Pons (tissue), 1 donor: ENCODE measurements around the gene AFAP1.

ENCODE experiments used
- DNase-seq: peaks from one replicate; pipeline ENCODE4 v3.0.0-alpha.2; 2016; ENCODE audit warnings: low spot score

AFAP1 gene

GRCh38 chr4:7819446-7819845, 120.2 kb downstream of the AFAP1 start:
- no peak for DNase-seq

DNA sequence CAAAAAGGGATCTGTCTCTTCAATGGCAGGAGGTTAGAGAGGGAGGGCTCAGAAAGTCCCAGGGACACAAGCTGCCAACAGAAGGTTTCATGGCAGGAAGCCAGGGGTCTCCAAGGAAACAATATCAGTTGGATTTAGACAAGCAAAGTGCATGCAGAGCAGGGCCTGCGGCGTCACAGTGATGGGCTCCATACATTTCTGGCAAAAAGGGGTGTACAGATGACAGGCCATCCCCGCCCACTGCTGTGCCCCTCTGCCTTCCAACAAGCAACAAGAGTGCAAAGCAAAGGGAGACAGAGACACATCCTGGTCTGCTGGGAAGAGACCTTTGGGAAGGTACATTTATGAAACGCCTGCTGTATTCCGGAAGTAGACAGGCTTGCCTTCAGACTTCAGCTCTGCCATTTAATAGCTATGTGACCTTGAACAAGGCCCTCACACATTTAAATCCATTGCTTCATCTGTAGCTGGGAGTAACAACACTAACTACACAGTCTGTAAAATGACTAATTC, 121.2 kb downstream of the AFAP1 start:
- no peak for DNase-seq

DNA sequence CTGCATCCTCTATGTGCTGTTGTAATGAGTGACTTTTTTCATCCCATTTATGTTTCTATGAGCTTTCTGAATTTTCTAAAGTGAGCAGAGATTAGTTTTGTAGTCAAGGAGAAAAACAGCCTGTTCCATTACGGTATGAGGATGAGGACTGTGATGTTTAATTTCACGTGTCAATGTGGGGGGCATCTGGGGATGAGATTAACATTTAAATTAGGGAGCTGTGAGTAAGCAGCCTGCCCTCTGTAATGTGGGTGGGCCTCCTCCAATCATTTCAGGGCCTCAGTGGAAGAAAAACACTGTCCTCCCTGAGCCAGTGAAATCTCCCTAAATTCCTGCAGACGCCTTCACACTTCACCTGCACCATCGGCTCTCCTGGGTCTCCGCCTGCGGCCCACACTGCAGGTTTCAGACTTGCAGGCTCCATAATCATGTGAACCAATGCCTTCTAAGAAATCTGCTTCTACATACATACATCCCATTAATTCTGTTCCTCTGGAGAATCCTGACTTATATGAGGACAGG, 121.7 kb downstream of the AFAP1 start:
- no peak for DNase-seq

GRCh38 chr4:7816771-7817170, 122.9 kb downstream of the AFAP1 start:
- DNase-seq = no peak

DNA sequence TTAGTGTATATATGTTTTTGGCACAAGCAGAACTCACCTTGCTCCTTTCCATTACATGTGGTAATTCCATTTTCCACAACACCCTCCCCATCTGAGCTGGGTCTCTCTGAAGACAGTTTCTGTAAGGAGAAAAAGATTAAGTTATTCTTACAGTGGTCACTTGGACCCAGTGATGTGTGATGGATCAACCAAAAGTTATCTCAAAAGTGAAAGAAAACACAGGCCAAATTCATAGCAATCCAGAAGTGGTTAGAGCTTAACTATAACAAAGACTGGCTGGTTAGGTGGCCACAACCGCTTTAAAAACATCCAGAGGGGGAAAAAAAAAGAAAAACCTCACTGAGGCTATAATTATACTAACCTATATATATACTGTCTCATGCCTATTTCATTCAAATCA, 123.7 kb downstream of the AFAP1 start:
- DNase-seq = no peak

DNA sequence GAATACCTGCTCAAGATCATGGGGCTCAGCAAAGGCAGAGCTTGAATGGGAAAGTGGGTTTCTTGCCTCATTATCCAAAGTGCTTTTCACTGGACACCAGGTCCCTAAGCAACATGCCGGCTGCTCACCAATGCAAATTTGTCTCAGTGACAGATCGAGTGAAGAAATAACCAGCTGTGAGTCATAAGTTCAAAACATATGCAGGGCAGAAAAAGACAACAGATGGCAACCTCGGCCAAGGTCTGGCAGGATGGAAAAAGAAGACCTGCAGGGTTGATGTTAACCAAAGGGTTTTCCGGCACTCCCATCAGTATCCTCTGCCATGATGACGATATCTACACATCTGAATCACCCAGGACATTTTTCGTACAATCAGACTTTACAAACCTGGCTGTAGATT, 124.1 kb downstream of the AFAP1 start:
- no peak for DNase-seq

- DNase-seq = no peak
These were observed 125.2 kb downstream of the AFAP1 start for GRCh38 chr4:7814451-7814850.

DNA sequence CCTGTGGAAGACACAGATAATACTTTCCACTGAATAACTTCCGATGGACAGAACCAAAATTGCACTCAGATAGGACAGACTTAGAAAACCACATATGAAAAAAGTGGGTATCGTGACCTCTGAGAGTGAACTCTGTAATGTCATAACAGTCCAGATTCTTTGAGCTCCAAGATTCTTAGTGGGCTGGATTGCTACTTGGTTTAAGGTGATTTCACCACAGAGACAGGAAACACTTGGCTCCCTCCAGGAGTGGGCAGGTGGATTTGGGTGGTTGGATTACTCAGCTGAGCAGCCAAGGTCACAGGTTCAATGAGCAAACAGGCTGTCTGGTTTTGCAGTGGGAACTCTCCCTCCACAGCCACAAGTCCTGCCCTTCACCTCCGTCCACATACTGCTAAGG, 126.0 kb downstream of the AFAP1 start:
- no peak for DNase-seq

DNA sequence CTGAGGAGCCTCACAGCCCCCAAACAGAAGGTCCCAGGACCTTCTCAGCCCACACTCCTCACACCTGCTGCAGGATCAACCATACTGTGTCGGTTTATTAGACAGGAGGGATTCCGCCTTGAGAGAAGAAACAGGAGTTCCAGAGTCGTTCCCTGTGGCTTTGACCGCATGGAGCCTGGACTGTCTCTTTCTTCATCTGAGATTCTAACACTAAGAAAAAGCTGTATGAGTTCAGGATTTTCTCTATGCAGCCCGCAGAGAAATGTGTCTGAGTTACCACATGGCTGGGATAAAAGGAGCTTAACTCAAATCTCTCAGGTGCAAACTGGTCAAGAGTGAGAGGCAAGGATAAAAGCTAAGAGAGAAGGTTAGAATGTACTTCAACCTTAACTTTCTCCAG, 126.7 kb downstream of the AFAP1 start:
- no peak for DNase-seq

GRCh38 chr4:7812231-7812857, 127.3 kb downstream of the AFAP1 start:
- no peak for DNase-seq

DNA sequence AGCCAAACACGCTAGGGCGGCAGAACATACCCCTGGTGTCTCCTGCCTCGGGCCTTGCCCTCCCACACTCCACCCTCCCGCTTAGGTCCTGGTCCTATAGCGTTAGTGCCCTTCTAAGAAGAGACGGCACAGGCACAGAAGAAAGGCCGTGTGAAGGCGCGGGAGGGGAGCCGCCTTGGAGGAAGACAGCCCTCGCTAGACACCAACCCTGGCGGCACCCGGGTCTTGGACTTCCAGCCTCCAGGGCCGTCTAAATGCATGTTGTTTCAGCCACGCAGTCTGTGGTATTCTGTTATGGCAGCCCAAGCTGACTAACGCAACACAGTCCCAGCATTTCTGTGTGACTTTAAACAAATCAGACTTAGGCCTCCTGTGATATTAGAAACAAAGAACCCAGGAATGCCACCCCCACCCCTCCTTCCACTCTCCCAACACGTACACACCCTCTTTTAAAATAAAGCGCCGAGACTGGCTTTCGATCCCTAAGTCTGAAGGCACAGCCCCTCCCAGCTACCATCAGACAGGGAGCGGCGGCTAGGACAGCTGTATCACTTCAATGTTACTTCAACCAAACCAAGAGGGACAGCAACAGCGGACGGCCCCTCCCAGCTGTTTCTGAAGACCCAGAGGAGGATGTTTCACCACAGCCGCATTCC, 128.0 kb downstream of the AFAP1 start:
- no peak for DNase-seq

DNA sequence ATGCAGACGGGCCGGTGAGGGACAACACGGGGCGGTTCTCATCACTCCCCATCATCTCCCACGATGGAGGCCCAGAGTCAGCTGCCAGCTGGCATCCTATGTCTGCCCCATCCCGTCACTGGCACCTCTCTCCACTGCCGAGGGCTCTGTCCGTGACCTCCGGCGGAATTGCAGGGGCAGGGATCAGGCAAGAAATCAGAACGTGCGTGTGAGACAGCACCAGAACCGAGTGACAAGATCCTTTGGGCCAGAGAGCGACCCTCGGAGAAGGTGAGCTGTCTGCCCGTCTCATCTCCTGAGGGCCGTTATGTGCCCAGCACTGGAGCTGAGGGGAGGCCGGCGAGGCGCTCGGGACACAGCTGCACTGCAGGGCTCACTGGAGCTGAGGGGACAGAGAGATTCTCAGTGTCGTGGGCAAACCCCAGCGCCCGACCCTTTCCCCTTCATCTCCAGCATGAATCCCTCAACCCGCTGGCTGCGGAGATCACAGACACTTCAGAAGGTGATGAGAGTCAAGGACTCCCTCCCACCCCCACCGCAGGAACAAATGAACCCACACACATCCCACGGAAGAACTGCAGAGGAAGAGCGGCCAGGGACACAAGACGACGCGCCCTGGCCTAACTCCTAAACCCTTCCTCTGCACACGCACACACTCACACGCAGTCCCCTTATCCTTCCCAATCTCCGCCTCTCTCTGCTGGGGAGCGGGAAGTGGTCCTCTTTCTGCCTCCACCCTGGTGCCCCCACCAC, 128.7 kb downstream of the AFAP1 start:
- no peak for DNase-seq

DNA sequence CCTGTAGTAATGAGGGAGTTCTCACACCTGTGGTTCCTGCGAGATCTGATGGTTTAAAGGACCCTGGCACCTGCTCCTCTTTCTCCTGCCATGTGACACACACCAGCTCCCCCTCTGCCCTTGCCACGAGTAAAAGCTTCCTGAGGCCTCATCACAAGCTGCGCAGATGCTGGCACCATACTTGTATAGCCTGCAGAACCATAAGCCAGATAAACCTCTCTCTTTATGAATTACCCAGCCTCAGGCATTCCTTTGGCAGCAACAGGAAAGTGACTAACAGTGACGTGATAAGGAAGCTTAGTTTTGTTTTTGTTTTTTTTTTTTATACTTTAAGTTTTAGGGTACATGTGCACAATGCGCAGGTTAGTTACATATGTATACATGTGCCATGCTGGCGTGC, 130.9 kb downstream of the AFAP1 start:
- DNase-seq = no peak

DNA sequence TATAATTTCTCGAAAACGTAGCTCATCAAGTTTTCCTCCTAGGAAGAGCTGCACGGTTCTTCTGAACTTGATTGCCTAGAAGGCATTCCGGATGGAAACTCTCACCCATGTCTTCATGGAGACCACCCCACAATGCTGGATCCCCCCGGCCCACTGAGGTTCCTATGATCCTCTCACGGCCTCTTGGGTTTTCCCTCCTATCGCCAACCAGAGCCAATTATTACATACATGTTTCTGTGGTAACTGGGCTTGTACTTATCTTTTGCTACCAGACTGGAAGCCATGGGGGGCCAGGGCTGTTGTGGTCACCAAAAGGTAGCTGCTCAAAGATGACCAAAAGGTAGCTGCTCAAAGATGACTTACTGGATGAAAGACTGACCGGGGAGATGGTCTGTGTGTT, 131.5 kb downstream of the AFAP1 start:
- DNase-seq = no peak

GRCh38 chr4:7807351-7807921, 132.2 kb downstream of the AFAP1 start:
- no peak for DNase-seq

DNA sequence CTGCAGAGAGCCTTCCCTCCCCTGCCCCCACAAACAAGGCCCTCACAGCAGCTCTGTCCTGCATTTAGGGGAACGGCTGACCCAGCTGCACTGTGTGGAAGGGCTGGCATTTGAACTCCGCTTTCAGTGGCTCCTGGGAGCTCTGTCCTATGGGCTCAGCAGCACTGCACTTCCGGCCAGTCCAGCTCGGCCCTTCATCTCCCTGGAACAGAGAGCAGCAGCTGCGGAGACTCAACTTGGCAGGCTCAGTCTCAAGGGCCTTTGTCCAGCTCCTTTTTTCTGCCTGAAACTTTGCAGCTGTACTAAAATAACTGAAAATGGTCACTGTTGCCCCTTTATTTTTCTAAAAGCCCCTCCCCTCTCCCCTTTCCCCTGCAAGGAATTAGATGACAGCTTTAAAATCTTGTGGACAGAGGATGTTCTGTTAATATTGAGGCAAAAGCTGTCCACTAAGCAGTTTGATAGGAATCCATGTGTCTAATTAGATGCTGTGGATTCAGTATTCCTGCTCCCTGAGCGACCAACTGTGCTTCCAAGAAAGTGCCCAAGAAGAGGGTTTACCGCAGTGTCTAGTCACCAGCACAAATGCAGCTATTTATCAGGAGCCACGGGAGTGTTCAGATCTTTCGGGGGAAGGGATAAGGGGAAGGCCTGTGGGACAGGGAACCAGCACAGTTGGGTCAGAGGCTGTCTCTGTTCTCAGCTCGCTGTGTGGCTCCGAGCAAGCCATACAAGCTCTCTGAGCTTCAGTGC, 133.1 kb downstream of the AFAP1 start:
- peak; percentile 79 for DNase-seq

GRCh38 chr4:7805533-7806337, 133.9 kb downstream of the AFAP1 start:
- DNase-seq = no peak

GRCh38 chr4:7804756-7805385, 134.8 kb downstream of the AFAP1 start:
- no peak for DNase-seq

DNA sequence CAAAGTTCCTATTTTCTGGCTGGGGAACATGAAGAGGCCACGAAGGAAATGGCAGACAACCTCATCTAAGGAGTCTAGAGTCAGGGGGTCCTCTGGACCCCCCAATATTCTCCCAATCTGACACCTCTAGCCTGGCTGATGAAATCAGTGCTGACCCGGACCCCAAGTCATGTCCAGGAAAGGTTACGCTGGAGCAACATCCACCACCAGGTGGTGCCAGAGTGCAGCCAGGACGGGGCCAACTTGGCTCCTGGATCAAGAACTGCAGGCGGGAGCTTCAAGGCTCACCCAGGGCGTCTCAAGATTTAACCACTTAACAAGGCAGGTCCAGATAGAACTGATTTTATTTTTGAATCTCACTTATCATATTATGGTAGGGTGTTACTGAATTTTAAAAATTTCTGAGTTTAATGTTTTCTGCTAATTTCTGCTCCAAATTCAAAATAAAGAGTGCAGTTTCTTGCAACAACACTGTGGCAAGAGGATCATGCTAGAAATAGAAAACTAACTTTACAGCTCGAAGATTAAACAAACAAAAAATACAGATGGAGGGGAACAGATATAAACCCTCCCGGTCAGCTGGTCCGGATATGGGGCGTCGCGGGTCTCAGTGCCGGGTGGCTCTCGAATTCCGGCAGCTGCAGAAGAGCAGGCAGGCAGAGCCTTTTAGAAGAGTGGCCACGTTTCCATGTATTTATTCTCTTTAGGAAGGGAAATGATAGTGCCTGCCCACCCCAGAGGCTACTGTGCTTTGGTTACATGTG, 135.5 kb downstream of the AFAP1 start:
- DNase-seq = peak; percentile 81

DNA sequence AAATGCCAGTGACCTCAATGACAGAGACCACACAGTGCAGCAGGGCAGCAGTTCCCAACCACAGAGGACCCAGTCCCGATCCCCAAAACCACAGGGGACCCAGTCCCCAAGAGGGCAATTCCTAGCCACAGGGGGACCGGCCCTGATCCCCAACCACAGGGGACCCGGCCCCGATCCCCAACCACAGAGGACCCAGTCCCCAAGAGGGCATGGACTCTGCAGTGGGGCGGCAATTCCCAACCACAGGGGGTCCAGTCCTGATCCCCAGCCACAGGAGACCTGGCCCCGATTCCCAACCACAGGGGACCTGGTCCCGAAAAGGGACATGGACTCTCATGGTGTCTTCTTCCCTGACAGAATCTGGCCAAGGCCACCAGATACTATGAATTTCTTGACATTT, 136.3 kb downstream of the AFAP1 start:
- DNase-seq = no peak
